Stimulated activated memory B cell treated with anti-CD40 and anti-IgM and Interleukin-4, amounts not matched to agents 10 μg/mL and 1 μg/mL and 100 μg/mL, for 72 hours (primary cell): ENCODE data around the gene IL17A.
A peak's percentile ranks its signal among the peaks of the same experiment; 100 is the strongest.

Experiments used
- ATAC-seq: fragments of 150-1000 bp; cut with Tn5 transposase; 2 replicates; pipeline ENCODE4 v1.10.0; 2021
- H3K27ac Mint-ChIP-seq: one replicate; pipeline ENCODE4 v1.8.0; 2022; ENCODE audit warnings: mild to moderate bottlenecking, mixed read lengths
- H3K27me3 Mint-ChIP-seq: one replicate; pipeline ENCODE4 v1.8.0; 2022; ENCODE audit warnings: mixed read lengths
- H3K36me3 Mint-ChIP-seq: one replicate; pipeline ENCODE4 v1.8.0; 2022; ENCODE audit warnings: mixed read lengths
- H3K4me1 Mint-ChIP-seq: one replicate; pipeline ENCODE4 v1.8.0; 2022; ENCODE audit warnings: mixed read lengths
- H3K4me3 Mint-ChIP-seq: one replicate; pipeline ENCODE4 v1.8.0; 2022; ENCODE audit warnings: mild to moderate bottlenecking, moderate library complexity, mixed read lengths
- H3K9me3 Mint-ChIP-seq: one replicate; pipeline ENCODE4 v1.8.0; 2022; ENCODE audit warnings: mixed read lengths

Gene IL17A

GRCh38 chr6:52186075-52186474, at the start of gene IL17A:
IL17A (plus strand) TSS chr6:52186375; CDS start chr6:52186432, 57 bp downstream.
- Mint-ChIP-seq H3K27ac (no peak within 1 kb of the TSS), H3K4me3 (no peak within 1 kb of the TSS), H3K36me3 (no peaks in the 10 kb centered on the region), H3K4me1 (no peaks in the 10 kb centered on the region), H3K9me3 (no peaks in the 10 kb centered on the region), H3K27me3 (peaks cover 29% of the 10 kb centered on the region)
- ATAC-seq: no peak

- no peak overlapping the region for H3K4me3 Mint-ChIP-seq
Measured at GRCh38 chr6:52136934-52137467, 49.2 kb upstream of the IL17A start.

DNA sequence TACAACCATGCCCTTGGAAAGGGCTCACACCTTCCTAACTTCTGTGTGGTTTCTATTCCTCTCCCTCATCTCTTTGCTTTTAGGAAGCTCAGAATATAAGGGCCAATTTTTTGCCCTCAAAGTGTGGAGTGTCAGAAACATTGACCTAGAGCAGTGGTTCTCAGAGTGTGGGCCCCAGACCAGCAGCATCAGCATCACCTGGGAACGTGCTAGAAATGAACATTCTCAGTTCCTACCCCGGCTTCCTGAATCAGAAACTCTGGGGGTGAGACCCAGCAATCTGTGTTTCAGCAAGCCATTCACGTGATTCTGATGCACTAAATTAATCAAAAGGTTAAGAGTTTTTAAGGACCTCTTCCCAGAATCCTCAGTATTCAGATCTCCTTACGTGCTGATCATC, 47.9 kb upstream of the IL17A start:
- Mint-ChIP-seq H3K27me3 (peaks cover 19% of the 10 kb centered on the region), H3K36me3 (no peaks in the 10 kb centered on the region), H3K9me3 (no peaks in the 10 kb centered on the region), H3K27ac (no peak overlapping the region), H3K4me1 (no peaks in the 10 kb centered on the region), H3K4me3 (no peak overlapping the region)
- no peak for ATAC-seq

More at GRCh38 chr6:52136934-52137467, 49.2 kb upstream of the IL17A start:
- Mint-ChIP-seq H3K4me1 (no peaks in the 10 kb centered on the region), H3K27ac (no peak overlapping the region), H3K9me3 (no peaks in the 10 kb centered on the region), H3K36me3 (no peaks in the 10 kb centered on the region), H3K27me3 (peaks cover 7% of the 10 kb centered on the region)
- ATAC-seq: no peak

DNA sequence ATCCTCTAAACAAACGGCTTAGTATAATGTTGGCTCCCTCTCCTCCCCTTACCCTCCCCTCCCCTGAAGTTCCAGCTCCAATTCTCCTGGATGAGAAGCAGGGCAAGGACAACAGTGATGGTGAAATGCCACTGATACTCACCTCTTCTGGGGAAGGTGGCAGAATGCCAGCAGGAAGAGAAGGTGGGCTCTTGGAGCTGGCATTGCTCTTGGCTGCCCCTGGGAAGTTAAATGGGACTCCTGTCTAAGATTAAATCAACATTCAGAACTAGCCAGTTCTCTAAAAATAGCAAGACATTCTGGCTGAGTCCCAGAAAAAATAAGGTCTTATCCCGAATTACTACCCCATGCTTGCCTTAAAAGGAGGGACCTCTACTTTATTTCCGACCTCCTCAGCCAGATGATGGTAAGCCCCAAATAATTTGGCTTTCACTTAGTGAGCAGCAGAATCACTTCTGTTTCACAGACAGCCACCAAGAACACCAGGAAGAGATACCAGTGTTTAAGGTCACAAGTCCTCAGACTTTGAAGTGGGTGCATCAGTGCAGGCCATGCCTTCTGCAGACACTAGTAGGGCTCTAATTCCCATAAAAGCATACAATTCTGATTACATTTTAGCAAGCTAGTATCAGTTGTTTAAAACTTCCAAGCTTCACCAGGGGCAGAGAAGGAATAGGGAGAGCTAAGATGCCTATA, 46.0 kb upstream of the IL17A start:
- Mint-ChIP-seq H3K4me1 (no peaks in the 10 kb centered on the region), H3K4me3 (no peak overlapping the region), H3K9me3 (no peaks in the 10 kb centered on the region), H3K27me3 (peaks cover 37% of the 10 kb centered on the region), H3K36me3 (no peaks in the 10 kb centered on the region), H3K27ac (no peak overlapping the region)
- no peak for ATAC-seq

DNA sequence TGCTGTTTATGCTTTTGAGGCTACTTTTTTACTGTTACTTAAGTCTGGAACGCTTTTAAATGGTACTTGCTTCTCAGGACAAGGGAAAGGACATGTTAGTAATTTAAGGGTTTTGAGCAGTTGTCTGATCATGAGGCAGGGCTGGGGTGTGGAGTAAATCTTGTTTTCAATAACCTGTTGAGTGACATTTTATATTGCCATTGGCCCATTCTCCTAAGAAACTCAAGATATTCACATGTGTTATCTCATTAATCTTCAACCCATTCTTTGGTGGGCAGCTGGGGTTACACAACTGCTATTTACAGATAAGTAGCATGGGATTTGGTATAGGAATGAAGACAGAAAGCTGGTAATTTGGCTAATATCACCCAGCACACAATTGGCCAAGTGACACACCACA, 44.6 kb upstream of the IL17A start:
- H3K4me1 Mint-ChIP-seq: no peaks in the 10 kb centered on the region
- H3K27me3 Mint-ChIP-seq: peaks cover 46% of the 10 kb centered on the region
- H3K4me3 Mint-ChIP-seq: no peak overlapping the region
- no peaks in the 10 kb centered on the region for H3K9me3 Mint-ChIP-seq
- no peaks in the 10 kb centered on the region for H3K36me3 Mint-ChIP-seq
- H3K27ac Mint-ChIP-seq: no peak overlapping the region
- ATAC-seq: no peak

DNA sequence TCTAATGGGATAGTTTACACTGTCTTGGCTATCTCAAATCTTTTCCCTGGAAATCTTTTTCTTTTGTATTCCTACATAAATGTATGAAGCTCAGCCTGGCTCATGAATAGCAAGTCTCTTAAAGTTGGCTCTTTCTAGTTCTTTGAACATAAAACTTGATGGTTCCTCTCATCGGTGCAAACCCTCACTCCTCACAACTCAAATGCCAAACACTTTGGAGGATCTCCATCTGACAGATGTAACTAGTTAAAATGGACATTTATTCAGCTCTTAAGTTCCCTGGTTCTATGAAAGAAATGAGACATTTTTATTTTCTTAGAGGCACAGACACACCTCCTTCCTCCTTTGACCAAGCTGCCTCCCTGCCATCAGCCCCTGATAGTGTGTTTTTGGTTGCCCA, 43.6 kb upstream of the IL17A start:
- Mint-ChIP-seq H3K36me3 (no peaks in the 10 kb centered on the region), H3K27me3 (peaks cover 49% of the 10 kb centered on the region)
- no peak for ATAC-seq

GRCh38 chr6:52143551-52143950, 42.6 kb upstream of the IL17A start:
- Mint-ChIP-seq H3K27ac (no peak overlapping the region), H3K27me3 (peaks cover 49% of the 10 kb centered on the region), H3K9me3 (no peaks in the 10 kb centered on the region), H3K4me3 (no peak overlapping the region), H3K4me1 (no peaks in the 10 kb centered on the region), H3K36me3 (no peaks in the 10 kb centered on the region)
- ATAC-seq: no peak

More for the DNA sequence above, 43.6 kb upstream of the IL17A start:
- no peaks in the 10 kb centered on the region for H3K4me1 Mint-ChIP-seq
- H3K27ac Mint-ChIP-seq: no peak overlapping the region
- no peak overlapping the region for H3K4me3 Mint-ChIP-seq
- no peaks in the 10 kb centered on the region for H3K9me3 Mint-ChIP-seq

DNA sequence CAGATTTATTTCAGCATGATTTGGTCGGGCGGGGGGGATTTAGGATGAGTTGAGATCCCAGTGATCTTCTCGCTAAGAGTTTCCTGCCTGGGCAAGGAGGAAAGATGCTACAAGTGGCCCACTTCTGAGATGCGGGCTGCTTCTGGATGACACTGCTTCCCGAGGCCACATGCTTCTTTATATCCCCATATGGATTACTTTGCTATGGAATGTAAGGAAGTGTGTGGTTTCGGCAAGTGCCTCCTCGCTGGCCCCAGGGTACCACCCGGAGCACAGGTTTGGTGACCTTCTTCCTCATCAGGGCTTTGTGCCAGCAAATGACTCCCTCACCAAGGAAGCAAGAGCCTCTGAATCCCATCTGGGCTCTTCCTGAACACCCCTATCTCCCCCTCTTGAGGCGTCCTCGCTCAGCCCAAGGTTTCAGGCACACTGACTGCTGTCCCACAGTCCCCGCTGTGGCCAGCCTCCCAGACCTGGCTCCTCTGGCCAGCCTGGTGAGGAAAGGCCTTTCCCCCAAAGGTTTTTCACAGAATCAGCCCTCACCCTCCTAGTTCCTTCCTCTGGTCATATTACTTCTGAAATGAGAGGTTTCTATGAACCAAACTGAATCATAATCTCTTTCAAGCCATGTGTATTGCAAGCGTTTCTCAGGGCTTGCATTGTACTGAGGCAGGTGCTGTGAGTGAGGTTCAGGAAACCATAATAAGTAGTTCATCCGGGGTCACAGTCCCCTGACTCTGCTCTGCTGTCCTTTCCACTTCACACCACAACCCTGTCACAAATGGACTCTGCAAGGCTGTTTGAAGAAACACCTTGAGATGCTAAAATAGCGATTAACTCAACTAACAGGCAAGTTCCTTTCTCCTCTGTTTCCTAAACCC, 41.7 kb upstream of the IL17A start:
- Mint-ChIP-seq H3K27ac (no peak overlapping the region), H3K27me3 (peaks cover 49% of the 10 kb centered on the region), H3K4me3 (no peak overlapping the region), H3K36me3 (no peaks in the 10 kb centered on the region), H3K4me1 (no peaks in the 10 kb centered on the region), H3K9me3 (no peaks in the 10 kb centered on the region)
- ATAC-seq: no peak

GRCh38 chr6:52146851-52147445, 39.2 kb upstream of the IL17A start:
- H3K27me3 Mint-ChIP-seq: peaks cover 66% of the 10 kb centered on the region
- H3K9me3 Mint-ChIP-seq: no peaks in the 10 kb centered on the region
- no peaks in the 10 kb centered on the region for H3K4me1 Mint-ChIP-seq
- H3K27ac Mint-ChIP-seq: no peak overlapping the region
- ATAC-seq: no peak
- no peak overlapping the region for H3K4me3 Mint-ChIP-seq
- no peaks in the 10 kb centered on the region for H3K36me3 Mint-ChIP-seq

DNA sequence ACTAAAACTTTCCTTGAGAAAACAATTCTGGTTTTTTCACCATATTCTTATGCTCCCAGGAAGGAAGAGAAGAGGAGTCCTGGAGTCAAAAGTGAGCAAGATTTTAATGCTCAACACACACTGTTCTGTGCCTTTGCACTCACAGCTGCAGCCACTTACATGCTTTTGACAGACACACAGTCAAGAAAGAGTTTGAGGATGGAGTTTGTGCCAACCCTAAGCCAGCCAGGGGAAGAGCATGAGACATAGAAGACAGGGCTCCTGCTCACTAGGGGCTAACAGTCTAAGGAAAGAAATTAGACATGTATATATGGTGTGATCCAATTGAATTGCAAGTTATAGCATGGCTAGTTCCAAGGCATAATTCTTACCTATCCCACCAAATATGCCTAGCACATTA, 37.1 kb upstream of the IL17A start:
- Mint-ChIP-seq H3K27me3 (peaks cover 53% of the 10 kb centered on the region), H3K9me3 (no peaks in the 10 kb centered on the region), H3K4me3 (no peak overlapping the region), H3K27ac (no peak overlapping the region), H3K4me1 (no peaks in the 10 kb centered on the region), H3K36me3 (no peaks in the 10 kb centered on the region)
- no peak for ATAC-seq

DNA sequence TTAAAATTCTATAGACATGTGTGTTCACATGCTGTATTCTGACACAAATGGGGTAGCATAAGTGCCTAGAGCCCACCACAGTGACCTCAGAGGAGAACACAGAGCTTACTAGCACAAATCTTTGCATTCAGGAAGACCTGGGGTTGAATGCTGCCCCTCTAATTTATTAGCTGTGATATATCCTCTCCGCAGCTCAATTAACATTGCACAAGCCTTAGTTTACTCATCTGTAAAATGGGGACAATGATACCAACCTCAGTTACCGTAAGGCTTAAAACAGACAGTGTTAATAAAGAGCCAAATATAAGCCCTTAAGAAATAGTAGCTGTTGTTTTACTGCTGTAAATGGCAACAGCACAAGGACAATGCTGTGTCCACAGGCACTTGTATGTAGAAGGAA, 36.2 kb upstream of the IL17A start:
- H3K27me3 Mint-ChIP-seq: peaks cover 46% of the 10 kb centered on the region
- H3K9me3 Mint-ChIP-seq: no peaks in the 10 kb centered on the region
- no peak overlapping the region for H3K27ac Mint-ChIP-seq
- peaks cover 2% of the 10 kb centered on the region for H3K4me1 Mint-ChIP-seq
- H3K4me3 Mint-ChIP-seq: no peak overlapping the region
- ATAC-seq: no peak
- no peaks in the 10 kb centered on the region for H3K36me3 Mint-ChIP-seq

- Mint-ChIP-seq H3K27ac (no peak overlapping the region), H3K27me3 (peaks cover 51% of the 10 kb centered on the region), H3K36me3 (no peaks in the 10 kb centered on the region), H3K4me1 (peaks cover 20% of the 10 kb centered on the region), H3K4me3 (no peak overlapping the region), H3K9me3 (no peaks in the 10 kb centered on the region)
- no peak for ATAC-seq
Measured at GRCh38 chr6:52152070-52152423, 34.1 kb upstream of the IL17A start.

GRCh38 chr6:52152711-52153160, 33.4 kb upstream of the IL17A start:
- Mint-ChIP-seq H3K4me3 (no peak overlapping the region), H3K4me1 (peaks cover 27% of the 10 kb centered on the region), H3K36me3 (no peaks in the 10 kb centered on the region), H3K27ac (no peak overlapping the region), H3K9me3 (no peaks in the 10 kb centered on the region), H3K27me3 (peaks cover 51% of the 10 kb centered on the region)
- ATAC-seq: no peak

DNA sequence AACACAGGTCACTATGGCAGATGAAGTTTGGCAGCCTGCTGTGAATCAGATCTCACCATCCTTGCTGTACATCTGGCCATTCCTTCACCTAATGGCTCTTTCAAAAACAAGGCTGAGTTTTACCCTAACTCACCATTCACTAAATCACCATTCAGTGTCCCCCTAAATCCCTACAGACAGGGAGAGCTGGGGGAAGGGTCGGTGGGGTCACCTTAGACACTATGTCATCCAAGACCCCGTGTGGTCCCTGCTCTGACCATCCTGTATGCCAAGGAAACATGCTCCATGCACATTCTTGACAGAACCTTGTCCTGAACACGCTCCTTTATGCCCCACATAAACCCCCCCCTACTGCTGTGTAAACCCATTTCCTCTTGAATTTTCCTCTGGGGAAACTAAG, 31.8 kb upstream of the IL17A start:
- ATAC-seq: no peak
- H3K27me3 Mint-ChIP-seq: peaks cover 51% of the 10 kb centered on the region
- no peaks in the 10 kb centered on the region for H3K36me3 Mint-ChIP-seq
- no peaks in the 10 kb centered on the region for H3K9me3 Mint-ChIP-seq
- no peak overlapping the region for H3K27ac Mint-ChIP-seq
- no peak overlapping the region for H3K4me3 Mint-ChIP-seq
- H3K4me1 Mint-ChIP-seq: peaks cover 31% of the 10 kb centered on the region

GRCh38 chr6:52155791-52156576, 30.2 kb upstream of the IL17A start:
- peaks cover 4% of the 10 kb centered on the region for H3K9me3 Mint-ChIP-seq
- peak; percentile 71 for ATAC-seq

More at GRCh38 chr6:52155791-52156576, 30.2 kb upstream of the IL17A start:
- Mint-ChIP-seq H3K4me3 (peak overlapping the region; percentile 27), H3K36me3 (no peaks in the 10 kb centered on the region), H3K4me1 (peaks cover 31% of the 10 kb centered on the region), H3K27ac (peak overlapping the region; percentile 74), H3K27me3 (peaks cover 37% of the 10 kb centered on the region)
